PC-3 (cell line): ENCODE data around the gene SMC6. TPM values are rescaled to one million over a fixed set of nuclear protein-coding genes. Genes with fewer than 3 reads are reported as not detected.
A peak's percentile ranks its signal among the peaks of the same experiment; 100 is the strongest.

ENCODE experiments used
- ATAC-seq: fragments of 200-7000 bp; cut with Tn5 transposase; 2 replicates; pipeline ENCODE4 v1.9.1; 2020; ENCODE audit warnings: mild to moderate bottlenecking, moderate library complexity
- BruUV-seq: library from RNA; stranded (reverse); fragments of 400-500 nt; replicated peaks from 2 replicates; lab custom pipeline; 2021; lab: Mats Ljungman, UMichigan
- CTCF ChIA-PET: fragments of 300-600 bp; sonication (Branson Sonifier 250); formaldehyde crosslinking; loops from one replicate; lab custom pipeline; 2022; ENCODE audit warnings: antibody characterized with exemption; lab: Charles Lee
- POLR2A ChIA-PET: fragments of 300-600 bp; sonication (Branson Sonifier 250); formaldehyde crosslinking; loops from one replicate; lab custom pipeline; 2022; ENCODE audit warnings: antibody characterized with exemption; ENCODE audit not compliant: unreplicated experiment; lab: Charles Lee
- DNase-seq: peaks from one replicate; pipeline ENCODE4 v3.0.0-alpha.2; 2015
- H2AFZ ChIP-seq: fragments of 300-600 bp; sonication (generic); 2 replicates; pipeline ENCODE4 v1.6.0; 2016; ENCODE audit warnings: antibody characterized with exemption, low read length
- H3F3A ChIP-seq: fragments of 300-600 bp; sonication (generic); one replicate; pipeline ENCODE4 v1.6.0; 2017; ENCODE audit warnings: antibody characterized with exemption, low read length, control low read depth, mild to moderate bottlenecking; ENCODE audit not compliant: unreplicated experiment
- H3K27ac ChIP-seq: fragments of 300-600 bp; sonication (generic); 2 replicates; pipeline ENCODE4 v1.5.1; 2016; ENCODE audit warnings: mild to moderate bottlenecking, low read length
- H3K27me3 ChIP-seq: fragments of 300-600 bp; sonication (generic); 2 replicates; pipeline ENCODE4 v1.6.1; 2016; ENCODE audit warnings: low read length, mixed read lengths
- H3K36me3 ChIP-seq: fragments of 300-600 bp; sonication (generic); 2 replicates; pipeline ENCODE4 v1.6.1; 2016; ENCODE audit warnings: low read depth, mixed run types, low read length, mixed read lengths
- H3K4me1 ChIP-seq: fragments of 300-600 bp; sonication (generic); 2 replicates; pipeline ENCODE4 v1.5.1; 2016; ENCODE audit warnings: low read length; ENCODE audit not compliant: insufficient read depth
- H3K4me2 ChIP-seq: fragments of 300-600 bp; sonication (generic); 2 replicates; pipeline ENCODE4 v1.6.0; 2016; ENCODE audit warnings: low read length
- H3K4me3 ChIP-seq: fragments of 300-600 bp; sonication (generic); 2 replicates; pipeline ENCODE4 v1.5.1; 2016; ENCODE audit warnings: mild to moderate bottlenecking, low read length, mixed read lengths
- H3K79me2 ChIP-seq: fragments of 300-600 bp; sonication (generic); 2 replicates; pipeline ENCODE4 v1.6.1; 2017; ENCODE audit warnings: low read length, mixed read lengths
- H3K9ac ChIP-seq: fragments of 300-600 bp; sonication (generic); 2 replicates; pipeline ENCODE4 v1.6.0; 2016; ENCODE audit warnings: mild to moderate bottlenecking, low read length
- H3K9me2 ChIP-seq: fragments of 300-600 bp; sonication (generic); replicated peaks from 2 replicates; pipeline ENCODE4 v1.6.1; 2016; ENCODE audit warnings: mixed run types, low read length, mixed read lengths
- H3K9me3 ChIP-seq: fragments of 300-600 bp; sonication (generic); 2 replicates; pipeline ENCODE4 v1.6.1; 2016; ENCODE audit warnings: low read length, mixed read lengths
- H4K20me1 ChIP-seq: fragments of 300-600 bp; sonication (generic); 2 replicates; pipeline ENCODE4 v1.6.1; 2016; ENCODE audit warnings: low read length, mixed read lengths
- CTCF ChIP-seq: fragments of 300-600 bp; sonication (generic); conservative IDR thresholded peaks from 2 replicates; pipeline ENCODE4 v1.5.1; 2017; ENCODE audit warnings: antibody characterized with exemption, low read depth, mild to moderate bottlenecking, low read length
- EZH2 ChIP-seq: fragments of 300-600 bp; sonication (generic); IDR thresholded peaks from one replicate; pipeline ENCODE4 v1.6.1; 2017; ENCODE audit warnings: antibody characterized with exemption, mild to moderate bottlenecking, low read length; ENCODE audit not compliant: unreplicated experiment
- EZH2phosphoT487 ChIP-seq: fragments of 300-600 bp; sonication (generic); IDR thresholded peaks from 2 replicates; pipeline ENCODE4 v1.6.1; 2018; ENCODE audit warnings: mild to moderate bottlenecking, antibody characterized with exemption, low read length, borderline replicate concordance
- intact Hi-C: fragments of 100-400 bp; cut with micrococcal nuclease; formaldehyde crosslinking; loops from 2 replicates; pipeline ENCODE4 v1.9.0; 2023
- total RNA-seq: library from RNA; depleted of rRNA; stranded (reverse); fragments of >200 nt; gene quantifications from 2 replicates; pipeline ENCODE4 v1.2.3, GENCODE V29; 2014

Gene SMC6
- total RNA-seq, 1 experiment from 2014 or later = 15.6 TPM

DNA sequence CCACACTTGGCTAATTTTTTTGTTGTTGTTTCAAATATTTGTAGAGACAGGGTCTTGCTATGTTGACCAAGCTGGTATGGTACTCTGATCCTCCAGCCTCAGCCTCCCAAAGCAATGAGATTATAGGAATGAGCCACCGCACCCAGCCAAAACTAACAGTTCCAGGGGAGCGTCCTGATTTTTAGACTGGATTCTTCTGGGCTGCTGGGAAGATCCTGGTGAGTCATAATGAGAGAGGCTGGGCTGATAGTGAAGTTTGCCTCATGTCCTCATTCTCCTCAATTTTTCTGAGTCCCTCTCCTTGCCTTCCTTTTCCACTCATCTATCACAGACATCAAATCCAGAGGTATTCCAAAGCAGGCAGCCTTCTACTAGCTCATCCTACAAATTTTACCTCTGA, 131.8 kb downstream of the SMC6 start:
- intact Hi-C loops = loop anchor here (2.0 kb wide), 1 partner anchor 25 kb away; no protein-coding TSS in a partner anchor
- ATAC-seq (peak; percentile 54), DNase-seq (peak; percentile 46)
- ChIA-PET CTCF (no interaction called here), POLR2A (no interaction called here)
- Histone ChIP-seq H3K9me2 (no peaks in the 10 kb centered on the region), H3K79me2 (no peaks in the 10 kb centered on the region), H3K9me3 (no peaks in the 10 kb centered on the region), H4K20me1 (no peaks in the 10 kb centered on the region), H3F3A (no peaks in the 10 kb centered on the region), H3K27me3 (no peaks in the 10 kb centered on the region), H3K4me1 (peaks cover 21% of the 10 kb centered on the region), H3K27ac (no peak overlapping the region), H3K4me3 (no peak overlapping the region), H3K9ac (no peak overlapping the region), H3K4me2 (no peak overlapping the region), H3K36me3 (no peaks in the 10 kb centered on the region), H2AFZ (no peak overlapping the region)
- BruUV-seq = no TSS peak
- TF ChIP-seq EZH2 (no peak), CTCF (no peak), EZH2phosphoT487 (no peak)

DNA sequence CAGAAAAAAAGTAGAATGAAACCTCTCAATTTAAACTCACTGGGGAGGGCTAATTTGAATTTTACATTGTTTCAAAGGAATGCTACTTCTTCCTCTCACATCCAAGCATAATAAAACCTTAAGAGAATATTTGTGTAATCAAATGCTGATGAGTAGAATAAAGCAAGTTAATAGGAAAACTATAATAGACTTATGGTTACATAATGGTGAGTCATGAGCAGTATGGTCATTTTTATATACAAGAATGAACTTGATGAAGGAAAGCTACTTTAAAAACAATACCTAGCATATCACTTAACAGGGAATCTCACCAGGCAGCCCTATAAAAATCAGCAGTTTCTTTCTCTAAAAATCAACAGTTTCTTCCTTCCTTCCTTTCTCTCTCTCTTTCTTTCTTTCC, 132.8 kb downstream of the SMC6 start:
- no peak overlapping the region for H3K4me3 ChIP-seq

More for the DNA sequence above, 132.8 kb downstream of the SMC6 start:
- DNase-seq (peak; percentile 62), ATAC-seq (peak; percentile 66)
- ChIA-PET CTCF (no interaction called here), POLR2A (no interaction called here)
- no peaks in the 10 kb centered on the region for H3K79me2 ChIP-seq
- H2AFZ ChIP-seq = no peak overlapping the region
- BruUV-seq = no TSS peak
- H3K36me3 ChIP-seq = no peaks in the 10 kb centered on the region
- H3K4me2 ChIP-seq = peak overlapping the region; percentile 30
- no peaks in the 10 kb centered on the region for H4K20me1 ChIP-seq
- H3K27me3 ChIP-seq = no peaks in the 10 kb centered on the region
- H3K4me1 ChIP-seq = peaks cover 30% of the 10 kb centered on the region
- intact Hi-C loops = loop anchor here (2.0 kb wide), 1 partner anchor 26 kb away; no protein-coding TSS in a partner anchor
- H3F3A ChIP-seq = no peaks in the 10 kb centered on the region
- H3K27ac ChIP-seq = peak overlapping the region; percentile 30
- no peak overlapping the region for H3K9ac ChIP-seq
- no peaks in the 10 kb centered on the region for H3K9me2 ChIP-seq
- TF ChIP-seq EZH2 (no peak), CTCF (no peak), EZH2phosphoT487 (no peak)
- no peaks in the 10 kb centered on the region for H3K9me3 ChIP-seq
